Nephron progenitor cell (in vitro differentiated cells): Measurements from ENCODE around the gene TRIM34.

Source experiments
- DNase-seq: peaks from one replicate; pipeline ENCODE4 v3.0.0; 2021
- H3K27ac Mint-ChIP-seq: 2 replicates; pipeline ENCODE4 v1.8.0; 2021; ENCODE audit warnings: mild to moderate bottlenecking, moderate library complexity, mixed read lengths
- H3K27me3 Mint-ChIP-seq: 2 replicates; pipeline ENCODE4 v1.8.0; 2021; ENCODE audit warnings: mild to moderate bottlenecking, low read depth, mixed read lengths; ENCODE audit not compliant: poor library complexity
- H3K36me3 Mint-ChIP-seq: 2 replicates; pipeline ENCODE4 v1.8.0; 2021; ENCODE audit warnings: low read depth, mixed read lengths
- H3K4me1 Mint-ChIP-seq: 2 replicates; pipeline ENCODE4 v1.8.0; 2021; ENCODE audit warnings: mixed read lengths
- H3K4me3 Mint-ChIP-seq: 2 replicates; pipeline ENCODE4 v1.8.0; 2021; ENCODE audit warnings: mild to moderate bottlenecking, moderate library complexity, mixed read lengths
- H3K9me3 Mint-ChIP-seq: 2 replicates; pipeline ENCODE4 v1.8.0; 2021; ENCODE audit warnings: mild to moderate bottlenecking, moderate library complexity, mixed read lengths
- TF ChIP-seq, protein P1 (sequence below): fragments of 200-600 bp; sonication (generic); IDR thresholded peaks from 2 replicates; pipeline ENCODE4 v1.5.0; 2021; ENCODE audit warnings: antibody characterized with exemption

Gene TRIM34

DNA sequence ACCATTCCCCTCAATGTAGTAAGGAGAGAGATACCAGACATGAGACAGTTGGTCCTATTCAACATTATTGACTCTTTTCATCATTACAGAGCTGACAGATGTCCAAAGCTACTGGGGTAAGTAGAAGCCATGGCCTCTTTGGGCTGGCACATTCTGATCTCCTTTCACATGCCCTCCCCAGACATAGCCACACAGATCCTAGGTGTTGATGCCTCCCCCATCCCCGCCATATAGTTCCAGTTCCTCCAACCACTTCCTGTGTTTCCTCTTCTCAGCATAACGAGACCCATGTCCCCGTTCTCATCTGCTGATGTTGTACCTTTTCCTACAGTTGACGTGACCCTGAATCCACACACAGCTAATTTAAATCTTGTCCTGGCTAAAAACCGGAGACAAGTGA, 14.4 kb upstream of the TRIM34 start:
- H3K27me3 Mint-ChIP-seq = peaks cover 2% of the 10 kb centered on the region
- H3K4me3 Mint-ChIP-seq = no peak overlapping the region
- peaks cover 53% of the 10 kb centered on the region for H3K36me3 Mint-ChIP-seq
- H3K9me3 Mint-ChIP-seq = no peaks in the 10 kb centered on the region
- H3K27ac Mint-ChIP-seq = no peak overlapping the region
- no peak for DNase-seq
- H3K4me1 Mint-ChIP-seq = peaks cover 19% of the 10 kb centered on the region
- TF ChIP-seq, protein P1, sequence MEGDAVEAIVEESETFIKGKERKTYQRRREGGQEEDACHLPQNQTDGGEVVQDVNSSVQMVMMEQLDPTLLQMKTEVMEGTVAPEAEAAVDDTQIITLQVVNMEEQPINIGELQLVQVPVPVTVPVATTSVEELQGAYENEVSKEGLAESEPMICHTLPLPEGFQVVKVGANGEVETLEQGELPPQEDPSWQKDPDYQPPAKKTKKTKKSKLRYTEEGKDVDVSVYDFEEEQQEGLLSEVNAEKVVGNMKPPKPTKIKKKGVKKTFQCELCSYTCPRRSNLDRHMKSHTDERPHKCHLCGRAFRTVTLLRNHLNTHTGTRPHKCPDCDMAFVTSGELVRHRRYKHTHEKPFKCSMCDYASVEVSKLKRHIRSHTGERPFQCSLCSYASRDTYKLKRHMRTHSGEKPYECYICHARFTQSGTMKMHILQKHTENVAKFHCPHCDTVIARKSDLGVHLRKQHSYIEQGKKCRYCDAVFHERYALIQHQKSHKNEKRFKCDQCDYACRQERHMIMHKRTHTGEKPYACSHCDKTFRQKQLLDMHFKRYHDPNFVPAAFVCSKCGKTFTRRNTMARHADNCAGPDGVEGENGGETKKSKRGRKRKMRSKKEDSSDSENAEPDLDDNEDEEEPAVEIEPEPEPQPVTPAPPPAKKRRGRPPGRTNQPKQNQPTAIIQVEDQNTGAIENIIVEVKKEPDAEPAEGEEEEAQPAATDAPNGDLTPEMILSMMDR = no peak

DNA sequence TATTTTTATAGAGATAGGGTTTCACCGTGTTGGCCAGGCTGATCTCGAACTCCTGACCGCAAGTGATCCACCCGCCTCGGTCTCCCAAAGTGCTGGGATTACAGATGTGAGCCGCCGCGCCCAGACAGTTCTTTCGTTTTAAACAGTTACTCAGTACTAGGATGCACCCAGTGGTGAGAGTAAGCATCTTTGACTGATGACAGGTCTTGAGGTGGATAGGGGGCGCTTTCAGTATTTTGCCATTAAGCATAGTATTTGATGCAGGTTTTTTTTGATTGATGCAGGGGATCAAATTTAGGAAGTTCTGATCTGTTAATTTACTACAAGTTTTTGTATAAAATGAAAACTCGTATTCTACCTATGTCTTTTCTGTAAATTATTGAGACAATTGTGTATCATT, 13.2 kb upstream of the TRIM34 start:
- H3K4me3 Mint-ChIP-seq = no peak overlapping the region
- DNase-seq = no peak
- H3K36me3 Mint-ChIP-seq = peaks cover 41% of the 10 kb centered on the region
- TF ChIP-seq, protein P1 = no peak
- peaks cover 19% of the 10 kb centered on the region for H3K4me1 Mint-ChIP-seq
- H3K27me3 Mint-ChIP-seq = peaks cover 2% of the 10 kb centered on the region
- no peak overlapping the region for H3K27ac Mint-ChIP-seq
- no peaks in the 10 kb centered on the region for H3K9me3 Mint-ChIP-seq

DNA sequence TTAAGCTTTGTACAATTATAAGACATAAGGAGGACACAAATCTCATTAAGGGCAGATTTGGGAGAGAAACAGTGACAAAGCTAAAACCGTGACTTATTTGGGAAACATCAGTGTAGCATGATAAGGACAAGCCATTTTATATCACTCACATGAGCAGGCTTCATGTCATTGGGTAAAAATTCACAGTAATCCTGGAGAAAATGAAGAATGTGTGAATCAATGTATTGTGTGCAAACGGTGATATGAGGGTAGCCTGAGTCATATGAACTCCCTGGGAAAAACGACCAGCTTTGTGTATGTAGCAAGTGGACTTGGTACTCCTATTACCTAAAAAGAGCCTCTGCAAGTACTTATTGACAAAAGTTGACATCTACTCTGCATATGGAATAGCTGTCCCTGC, 6.0 kb upstream of the TRIM34 start:
- H3K4me1 Mint-ChIP-seq = peaks cover 14% of the 10 kb centered on the region
- no peaks in the 10 kb centered on the region for H3K27me3 Mint-ChIP-seq
- H3K27ac Mint-ChIP-seq = no peak overlapping the region
- no peaks in the 10 kb centered on the region for H3K36me3 Mint-ChIP-seq
- DNase-seq = no peak
- no peaks in the 10 kb centered on the region for H3K9me3 Mint-ChIP-seq
- no peak overlapping the region for H3K4me3 Mint-ChIP-seq
- TF ChIP-seq, protein P1 = no peak

DNA sequence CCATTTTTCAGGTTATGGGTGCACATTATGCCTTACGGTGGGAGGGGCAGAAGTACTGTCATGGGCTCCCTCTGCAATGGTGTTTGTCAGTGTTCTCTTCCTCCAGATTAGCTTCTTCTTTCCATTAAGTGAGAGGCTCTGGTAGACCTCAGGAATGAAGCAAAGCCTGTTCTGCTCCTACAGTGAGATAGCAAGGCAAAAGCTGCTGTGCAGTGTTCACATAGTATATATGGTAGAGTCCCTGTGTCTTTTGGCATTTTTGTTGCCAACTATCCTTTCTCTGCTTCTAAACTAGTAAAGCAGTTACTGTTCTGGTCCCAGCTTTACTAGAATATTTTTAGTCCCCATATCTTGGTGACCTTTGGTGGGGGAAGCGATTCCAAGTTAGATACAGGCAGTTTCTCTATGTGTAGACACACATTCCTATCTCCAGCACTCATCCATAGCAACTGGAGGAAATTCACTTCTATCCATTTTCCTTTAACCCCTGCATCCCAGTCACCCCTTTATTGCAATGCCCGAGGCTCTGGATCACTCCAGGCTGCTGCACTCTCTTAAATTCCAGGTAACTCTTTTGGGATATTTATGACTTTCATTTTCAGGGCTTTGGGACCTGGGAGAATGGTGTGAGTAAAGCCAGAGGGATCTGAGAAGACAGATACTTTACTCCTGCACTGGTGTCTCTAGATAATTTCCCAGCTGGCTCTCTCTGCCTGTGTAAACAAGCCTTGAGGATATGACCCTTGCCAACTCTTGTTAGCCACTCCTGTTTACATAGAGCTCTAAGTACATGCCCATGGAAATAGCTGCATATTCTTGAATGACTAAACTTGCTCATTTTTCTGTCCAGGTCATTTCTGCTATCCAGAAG, 3.9 kb upstream of the TRIM34 start:
- DNase-seq = no peak
- no peaks in the 10 kb centered on the region for H3K9me3 Mint-ChIP-seq
- H3K27me3 Mint-ChIP-seq = no peaks in the 10 kb centered on the region
- H3K4me1 Mint-ChIP-seq = peaks cover 29% of the 10 kb centered on the region
- H3K36me3 Mint-ChIP-seq = no peaks in the 10 kb centered on the region
- H3K27ac Mint-ChIP-seq = no peak overlapping the region
- H3K4me3 Mint-ChIP-seq = no peak overlapping the region
- TF ChIP-seq, protein P1 = no peak

DNA sequence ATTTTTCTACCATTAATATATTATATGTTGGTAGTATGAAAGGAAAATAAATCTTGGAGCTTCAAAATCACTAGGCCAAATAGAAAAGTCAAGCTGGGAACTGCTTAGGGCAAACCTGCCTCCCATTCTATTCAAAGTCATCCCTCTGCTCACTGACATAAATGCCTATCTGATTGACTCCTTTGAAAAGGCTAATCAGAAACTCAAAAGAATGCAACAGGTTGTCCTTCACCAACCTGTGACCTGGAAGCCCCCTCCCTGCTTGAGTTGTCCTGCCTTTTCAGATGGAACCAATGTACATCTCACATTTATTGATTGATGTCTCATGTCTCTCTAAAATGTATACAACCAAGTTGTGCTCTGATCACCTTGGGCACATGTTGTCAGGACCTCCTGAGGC, 3.2 kb upstream of the TRIM34 start:
- H3K27ac Mint-ChIP-seq = peak overlapping the region; percentile 81
- no peak overlapping the region for H3K4me3 Mint-ChIP-seq
- peaks cover 32% of the 10 kb centered on the region for H3K4me1 Mint-ChIP-seq
- no peaks in the 10 kb centered on the region for H3K27me3 Mint-ChIP-seq
- TF ChIP-seq, protein P1 = no peak
- H3K36me3 Mint-ChIP-seq = no peaks in the 10 kb centered on the region
- DNase-seq = no peak
- no peaks in the 10 kb centered on the region for H3K9me3 Mint-ChIP-seq

DNA sequence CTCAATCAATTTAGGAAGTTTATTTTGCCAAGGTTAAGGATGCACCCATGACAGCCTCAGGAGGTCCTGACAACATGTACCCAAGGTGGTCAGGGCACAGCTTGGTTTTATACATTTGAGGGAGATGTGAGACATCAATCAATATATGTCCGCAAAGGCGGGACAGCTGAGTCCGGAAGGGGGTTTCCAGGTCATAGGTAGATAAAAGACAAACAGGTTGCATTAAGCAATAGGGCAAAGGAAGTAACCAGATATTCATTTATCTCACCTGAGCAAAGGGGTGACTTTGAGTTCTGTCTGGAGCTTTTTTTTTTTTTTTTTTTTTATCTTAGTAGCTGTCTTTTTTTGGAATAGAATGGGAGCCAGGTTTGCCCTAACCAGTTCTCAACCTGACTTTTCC, 2.0 kb upstream of the TRIM34 start:
- no peaks in the 10 kb centered on the region for H3K9me3 Mint-ChIP-seq
- TF ChIP-seq, protein P1 = no peak
- H3K27ac Mint-ChIP-seq = no peak overlapping the region
- no peak overlapping the region for H3K4me3 Mint-ChIP-seq
- no peaks in the 10 kb centered on the region for H3K36me3 Mint-ChIP-seq
- peaks cover 3% of the 10 kb centered on the region for H3K27me3 Mint-ChIP-seq
- no peak for DNase-seq
- peaks cover 32% of the 10 kb centered on the region for H3K4me1 Mint-ChIP-seq
